Trophoblast cell (in vitro differentiated cells and primary cell): ENCODE measurements around the gene POU6F2.

Experiments
- DNase-seq, 2 donors: peaks; one replicate each; pipeline ENCODE4 v3.0.0-alpha.2; 2016
- H2AFZ ChIP-seq: 2 replicates; pipeline ENCODE4 v1.6.1; 2013; ENCODE audit warnings: low read length, moderate library complexity, mild to moderate bottlenecking; ENCODE audit not compliant: insufficient read depth, poor library complexity
- H2AK5ac ChIP-seq: 2 replicates; pipeline ENCODE4 v1.6.1; 2013; ENCODE audit warnings: mild to moderate bottlenecking, low read length
- H2BK120ac ChIP-seq: 2 replicates; pipeline ENCODE4 v1.6.1; 2013; ENCODE audit warnings: low read length, mild to moderate bottlenecking, moderate library complexity; ENCODE audit not compliant: insufficient read depth, poor library complexity
- H2BK12ac ChIP-seq: 2 replicates; pipeline ENCODE4 v1.6.1; 2013; ENCODE audit warnings: mild to moderate bottlenecking, low read length, moderate library complexity
- H2BK5ac ChIP-seq: 2 replicates; pipeline ENCODE4 v1.6.1; 2013; ENCODE audit warnings: low read length, low read depth, moderate library complexity, mild to moderate bottlenecking; ENCODE audit not compliant: poor library complexity
- H3K14ac ChIP-seq: 2 replicates; pipeline ENCODE4 v1.6.1; 2013; ENCODE audit warnings: mild to moderate bottlenecking, low read length
- H3K18ac ChIP-seq: 2 replicates; pipeline ENCODE4 v1.6.1; 2013; ENCODE audit warnings: mild to moderate bottlenecking, low read length
- H3K23ac ChIP-seq: 2 replicates; pipeline ENCODE4 v1.6.1; 2013; ENCODE audit warnings: low read length
- H3K27ac ChIP-seq: 2 replicates; pipeline ENCODE4 v1.5.1; 2013; ENCODE audit warnings: low read depth, mild to moderate bottlenecking, inconsistent platforms, low read length, moderate library complexity
- H3K27me3 ChIP-seq: 2 replicates; pipeline ENCODE4 v1.6.1; 2013; ENCODE audit warnings: inconsistent platforms, mild to moderate bottlenecking, low read length, moderate library complexity; ENCODE audit not compliant: insufficient read depth
- H3K36me3 ChIP-seq, 2 experiments: 1 replicate in 1 of 2; 2 replicates in 1 of 2; pipeline ENCODE4 v1.6.1; 2013; ENCODE audit warnings: low read length in 2 of 2, mild to moderate bottlenecking in 2 of 2, moderate library complexity in 1 of 2; ENCODE audit not compliant: insufficient read depth in 2 of 2, control insufficient read depth in 1 of 2
- H3K4ac ChIP-seq: 2 replicates; pipeline ENCODE4 v1.6.1; 2013; ENCODE audit warnings: low read depth, mild to moderate bottlenecking, low read length, moderate library complexity
- H3K4me1 ChIP-seq, 2 experiments: 1 replicate in 1 of 2; 2 replicates in 1 of 2; pipeline ENCODE4 v1.6.1; 2013; ENCODE audit warnings: low read length in 2 of 2, mild to moderate bottlenecking in 2 of 2, moderate library complexity in 1 of 2; ENCODE audit not compliant: insufficient read depth in 2 of 2, control insufficient read depth in 1 of 2
- H3K4me2 ChIP-seq: 2 replicates; pipeline ENCODE4 v1.6.1; 2013; ENCODE audit warnings: inconsistent platforms, mild to moderate bottlenecking, low read length, moderate library complexity
- H3K4me3 ChIP-seq: 2 replicates; pipeline ENCODE4 v1.5.1; 2013; ENCODE audit warnings: mild to moderate bottlenecking, low read depth, low read length, inconsistent platforms
- H3K79me1 ChIP-seq: one replicate; pipeline ENCODE4 v1.6.1; 2013; ENCODE audit warnings: low read length
- H3K79me2 ChIP-seq: 2 replicates; pipeline ENCODE4 v1.6.1; 2013; ENCODE audit warnings: low read length, mild to moderate bottlenecking; ENCODE audit not compliant: control insufficient read depth, insufficient read depth, poor library complexity
- H3K9ac ChIP-seq: 2 replicates; pipeline ENCODE4 v1.6.1; 2013; ENCODE audit warnings: mild to moderate bottlenecking, low read length
- H3K9me3 ChIP-seq: 2 replicates; pipeline ENCODE4 v1.6.1; 2013; ENCODE audit warnings: low read depth, mild to moderate bottlenecking, control low read depth, inconsistent platforms, low read length; ENCODE audit not compliant: insufficient read depth
- H4K12ac ChIP-seq: 2 replicates; pipeline ENCODE4 v1.6.1; 2013; ENCODE audit warnings: low read depth, mild to moderate bottlenecking, low read length, moderate library complexity
- H4K8ac ChIP-seq: 2 replicates; pipeline ENCODE4 v1.6.1; 2013; ENCODE audit warnings: low read depth, mild to moderate bottlenecking, low read length, moderate library complexity
- H4K91ac ChIP-seq: one replicate; pipeline ENCODE4 v1.6.1; 2013; ENCODE audit warnings: low read depth, mild to moderate bottlenecking, low read length, moderate library complexity
- WGBS: extraction: QIAGEN DNeasy Blood & Tissue Kit; methylation state at CpG from one replicate; pipeline ENCODE4 v1.1.7; 2013; ENCODE audit warnings: missing lambda C conversion rate; ENCODE audit not compliant: insufficient read length, insufficient coverage; ENCODE audit errors: extremely low coverage; 5-methylcytosine and 5-hydroxymethylcytosine counted together

The POU6F2 gene

GRCh38 chr7:39458061-39458745 lies 480.5 kb downstream of the POU6F2 start:
- Histone ChIP-seq H2BK12ac (no peak overlapping the region), H4K8ac (no peak overlapping the region), H3K18ac (no peak overlapping the region), H4K91ac (no peak overlapping the region), H3K36me3 (no peaks in the 10 kb centered on the region), H3K23ac (no peak overlapping the region), H3K4me1 (no peaks in the 10 kb centered on the region), H3K27ac (no peak overlapping the region), H3K4me2 (no peak overlapping the region), H3K79me2 (no peaks in the 10 kb centered on the region), H3K27me3 (no peaks in the 10 kb centered on the region), H2BK5ac (no peak overlapping the region), H3K9me3 (no peaks in the 10 kb centered on the region), H4K12ac (no peak overlapping the region), H2AFZ (no peak overlapping the region), H2BK120ac (no peak overlapping the region), H3K79me1 (no peaks in the 10 kb centered on the region), H3K14ac (no peak overlapping the region), H3K4me3 (no peak overlapping the region), H3K9ac (no peak overlapping the region), H2AK5ac (no peak overlapping the region), H3K4ac (no peak overlapping the region)
- WGBS, result no CpG with 5 or more reads among the region's 15 CpGs
- peak in 1 of 2 donors; percentile 22 for DNase-seq

DNA sequence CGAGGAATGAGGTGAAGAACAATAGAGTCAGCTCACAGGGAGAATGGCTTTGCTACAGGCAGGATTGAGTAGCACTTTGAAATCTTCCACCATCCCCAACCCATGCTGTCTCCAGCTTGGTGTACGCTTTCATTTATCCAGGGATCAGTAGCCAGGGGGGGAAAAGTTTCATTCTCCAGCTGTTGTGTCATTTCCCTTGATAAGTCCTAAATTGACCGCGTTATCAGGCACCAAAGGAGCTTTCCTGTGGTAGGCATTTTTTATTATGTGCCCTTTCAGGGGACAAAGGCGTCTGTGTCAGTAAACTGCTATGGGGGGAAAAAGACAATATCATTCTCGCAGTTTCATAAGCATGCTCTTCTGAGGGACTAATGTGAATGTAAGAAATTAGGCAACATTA lies 481.9 kb downstream of the POU6F2 start:
- Histone ChIP-seq H3K4me2 (no peak overlapping the region), H3K79me2 (no peaks in the 10 kb centered on the region), H2AK5ac (no peak overlapping the region), H3K4me3 (no peak overlapping the region), H3K18ac (no peak overlapping the region), H3K79me1 (no peaks in the 10 kb centered on the region), H3K4me1 (no peaks in the 10 kb centered on the region), H3K27ac (no peak overlapping the region), H2BK5ac (no peak overlapping the region), H3K36me3 (no peaks in the 10 kb centered on the region), H3K4ac (no peak overlapping the region), H2BK12ac (no peak overlapping the region), H3K27me3 (no peaks in the 10 kb centered on the region), H3K9ac (no peak overlapping the region), H4K12ac (no peak overlapping the region), H2AFZ (no peak overlapping the region), H4K8ac (no peak overlapping the region), H3K9me3 (no peaks in the 10 kb centered on the region), H3K14ac (no peak overlapping the region), H2BK120ac (no peak overlapping the region), H3K23ac (no peak overlapping the region), H4K91ac (no peak overlapping the region)
- WGBS, result no CpG with 5 or more reads among the region's 6 CpGs
- DNase-seq, result no peak

DNA sequence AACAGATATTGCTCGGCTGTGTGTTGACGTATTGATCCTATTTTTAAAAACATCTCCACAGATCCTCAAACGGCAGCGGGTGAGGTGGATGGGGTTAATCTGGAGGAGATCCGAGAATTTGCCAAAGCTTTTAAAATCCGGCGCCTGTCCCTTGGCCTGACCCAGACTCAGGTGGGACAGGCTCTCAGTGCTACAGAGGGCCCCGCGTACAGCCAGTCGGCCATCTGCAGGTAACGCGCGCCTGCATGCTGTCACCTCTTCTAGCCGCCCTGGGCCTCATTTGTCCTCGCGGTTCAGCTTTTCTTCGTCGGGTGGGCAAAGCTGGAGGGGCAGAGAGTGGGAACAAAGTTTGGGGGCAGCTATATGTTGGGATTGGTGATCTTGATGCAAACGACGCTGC lies 482.8 kb downstream of the POU6F2 start:
- no peaks in the 10 kb centered on the region for H3K79me2 ChIP-seq

DNA sequence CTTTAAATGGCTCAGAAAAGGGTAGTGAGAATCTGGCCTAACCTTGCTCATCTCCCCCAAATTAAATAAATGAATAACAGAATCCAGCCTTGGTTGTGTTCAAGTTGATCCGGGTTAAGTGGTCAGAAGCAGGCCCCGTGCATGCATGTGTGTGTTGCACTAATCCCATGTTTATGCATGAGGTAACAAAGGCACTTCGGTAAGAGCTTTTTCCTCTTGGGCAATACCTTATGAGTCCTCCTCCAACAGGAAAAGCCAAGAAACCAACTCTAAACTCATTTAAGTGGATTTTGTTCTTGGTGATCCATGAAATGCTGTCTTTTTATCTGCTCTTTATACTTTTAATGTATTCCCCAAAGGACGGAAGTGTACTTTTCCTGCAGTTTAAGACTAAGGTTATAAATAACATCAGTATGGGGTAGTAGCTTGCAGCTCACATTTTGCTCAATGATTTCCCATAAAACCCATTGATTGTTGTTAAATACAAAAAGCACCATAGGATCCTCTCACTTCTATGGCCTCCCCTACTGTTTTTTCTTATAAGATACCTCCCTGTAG lies 483.6 kb downstream of the POU6F2 start:
- Histone ChIP-seq H3K23ac (no peak overlapping the region), H3K4me1 (no peaks in the 10 kb centered on the region), H2BK12ac (no peak overlapping the region), H3K9me3 (no peaks in the 10 kb centered on the region), H4K91ac (no peak overlapping the region), H3K27me3 (no peaks in the 10 kb centered on the region), H3K4me2 (no peak overlapping the region), H3K79me1 (no peaks in the 10 kb centered on the region), H2BK5ac (no peak overlapping the region), H4K12ac (no peak overlapping the region), H4K8ac (no peak overlapping the region), H3K36me3 (no peaks in the 10 kb centered on the region), H3K4ac (no peak overlapping the region), H2AFZ (no peak overlapping the region), H3K27ac (no peak overlapping the region), H3K18ac (no peak overlapping the region), H3K9ac (no peak overlapping the region), H3K4me3 (no peak overlapping the region), H3K14ac (no peak overlapping the region), H2BK120ac (no peak overlapping the region), H2AK5ac (no peak overlapping the region), H3K79me2 (no peaks in the 10 kb centered on the region)
- WGBS, result no CpG with 5 or more reads among the region's 4 CpGs
- no peak for DNase-seq

More for the DNA sequence above, 482.8 kb downstream of the POU6F2 start:
- WGBS, result no CpG with 5 or more reads among the region's 20 CpGs
- no peaks in the 10 kb centered on the region for H3K9me3 ChIP-seq
- H3K27me3 ChIP-seq, result no peaks in the 10 kb centered on the region
- H3K9ac ChIP-seq, result no peak overlapping the region
- H3K14ac ChIP-seq, result no peak overlapping the region
- no peaks in the 10 kb centered on the region for H3K36me3 ChIP-seq
- no peak overlapping the region for H4K8ac ChIP-seq
- H3K18ac ChIP-seq, result no peak overlapping the region
- no peak overlapping the region for H4K91ac ChIP-seq
- H2AK5ac ChIP-seq, result no peak overlapping the region
- no peak overlapping the region for H2BK5ac ChIP-seq
- no peak overlapping the region for H3K23ac ChIP-seq
- no peaks in the 10 kb centered on the region for H3K79me1 ChIP-seq
- H3K4me1 ChIP-seq, result no peaks in the 10 kb centered on the region
- no peak overlapping the region for H4K12ac ChIP-seq
- no peak overlapping the region for H3K4me2 ChIP-seq
- H3K27ac ChIP-seq, result no peak overlapping the region
- H2BK12ac ChIP-seq, result no peak overlapping the region
- H2AFZ ChIP-seq, result no peak overlapping the region
- H2BK120ac ChIP-seq, result no peak overlapping the region
- no peak for DNase-seq
- H3K4me3 ChIP-seq, result no peak overlapping the region
- H3K4ac ChIP-seq, result no peak overlapping the region
